ENCODE results near the gene SELPLG. TPM values are rescaled to one million over a fixed set of nuclear protein-coding genes. Genes with fewer than 3 reads are reported as not detected.

SELPLG gene
- total RNA-seq, 4 donors from 2014 or later, result 1.3 to 5.6 (median 3.0) TPM

GRCh38 chr12:108599948-108600701 is 33.6 kb downstream of the SELPLG start:
- no peaks in the 10 kb centered on the region for H3K36me3 ChIP-seq
- no peak overlapping the region for H3K4me3 ChIP-seq
- H3K27ac ChIP-seq, result no peak overlapping the region
- TF ChIP-seq, protein P1, sequence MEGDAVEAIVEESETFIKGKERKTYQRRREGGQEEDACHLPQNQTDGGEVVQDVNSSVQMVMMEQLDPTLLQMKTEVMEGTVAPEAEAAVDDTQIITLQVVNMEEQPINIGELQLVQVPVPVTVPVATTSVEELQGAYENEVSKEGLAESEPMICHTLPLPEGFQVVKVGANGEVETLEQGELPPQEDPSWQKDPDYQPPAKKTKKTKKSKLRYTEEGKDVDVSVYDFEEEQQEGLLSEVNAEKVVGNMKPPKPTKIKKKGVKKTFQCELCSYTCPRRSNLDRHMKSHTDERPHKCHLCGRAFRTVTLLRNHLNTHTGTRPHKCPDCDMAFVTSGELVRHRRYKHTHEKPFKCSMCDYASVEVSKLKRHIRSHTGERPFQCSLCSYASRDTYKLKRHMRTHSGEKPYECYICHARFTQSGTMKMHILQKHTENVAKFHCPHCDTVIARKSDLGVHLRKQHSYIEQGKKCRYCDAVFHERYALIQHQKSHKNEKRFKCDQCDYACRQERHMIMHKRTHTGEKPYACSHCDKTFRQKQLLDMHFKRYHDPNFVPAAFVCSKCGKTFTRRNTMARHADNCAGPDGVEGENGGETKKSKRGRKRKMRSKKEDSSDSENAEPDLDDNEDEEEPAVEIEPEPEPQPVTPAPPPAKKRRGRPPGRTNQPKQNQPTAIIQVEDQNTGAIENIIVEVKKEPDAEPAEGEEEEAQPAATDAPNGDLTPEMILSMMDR (IDR thresholded peaks at IDR 0.05), result no peak
- TF ChIP-seq EP300 (IDR thresholded peaks at IDR 0.05), result no peak
- TF ChIP-seq POLR2AphosphoS5 (IDR thresholded peaks at IDR 0.05), result no peak
- no peak for TF ChIP-seq POLR2A (IDR thresholded peaks at IDR 0.05)
- H3K9me3 ChIP-seq, result no peaks in the 10 kb centered on the region
- H3K27me3 ChIP-seq, result no peaks in the 10 kb centered on the region
- peaks cover 9% of the 10 kb centered on the region for H3K4me1 ChIP-seq
- no peak for DNase-seq (ENCODE audit: low spot score in 2 of 2)
- WGBS, result 91% methylated on average over 9 of the region's 10 CpGs

- DNase-seq (ENCODE audit: low spot score in 2 of 2), result no peak
- H3K27ac ChIP-seq, result no peak overlapping the region
- no peaks in the 10 kb centered on the region for H3K27me3 ChIP-seq
- no peaks in the 10 kb centered on the region for H3K9me3 ChIP-seq
- TF ChIP-seq, protein P1 (IDR thresholded peaks at IDR 0.05), result no peak
- TF ChIP-seq POLR2A (IDR thresholded peaks at IDR 0.05), result no peak
- no peak for TF ChIP-seq EP300 (IDR thresholded peaks at IDR 0.05)
- TF ChIP-seq POLR2AphosphoS5 (IDR thresholded peaks at IDR 0.05), result no peak
- peaks cover 9% of the 10 kb centered on the region for H3K4me1 ChIP-seq
- no peak overlapping the region for H3K4me3 ChIP-seq
- no peaks in the 10 kb centered on the region for H3K36me3 ChIP-seq
- 89% methylated on average over 1 of the region's 6 CpGs for WGBS
Observed at GRCh38 chr12:108599541-108599940, 34.2 kb downstream of the SELPLG start.

- no peak for DNase-seq (ENCODE audit: low spot score in 2 of 2)
- Histone ChIP-seq H3K27me3 (no peaks in the 10 kb centered on the region), H3K36me3 (no peaks in the 10 kb centered on the region), H3K4me1 (peaks cover 9% of the 10 kb centered on the region), H3K4me3 (no peak overlapping the region), H3K27ac (no peak overlapping the region), H3K9me3 (no peaks in the 10 kb centered on the region)
- 82% methylated on average over 11 of the region's 11 CpGs for WGBS
- TF ChIP-seq EP300 (IDR thresholded peaks at IDR 0.05) (no peak), POLR2A (IDR thresholded peaks at IDR 0.05) (no peak), POLR2AphosphoS5 (IDR thresholded peaks at IDR 0.05) (no peak)
- TF ChIP-seq, protein P1 (IDR thresholded peaks at IDR 0.05), result no peak
Observed at GRCh38 chr12:108598553-108599250, 35.0 kb downstream of the SELPLG start.

DNA sequence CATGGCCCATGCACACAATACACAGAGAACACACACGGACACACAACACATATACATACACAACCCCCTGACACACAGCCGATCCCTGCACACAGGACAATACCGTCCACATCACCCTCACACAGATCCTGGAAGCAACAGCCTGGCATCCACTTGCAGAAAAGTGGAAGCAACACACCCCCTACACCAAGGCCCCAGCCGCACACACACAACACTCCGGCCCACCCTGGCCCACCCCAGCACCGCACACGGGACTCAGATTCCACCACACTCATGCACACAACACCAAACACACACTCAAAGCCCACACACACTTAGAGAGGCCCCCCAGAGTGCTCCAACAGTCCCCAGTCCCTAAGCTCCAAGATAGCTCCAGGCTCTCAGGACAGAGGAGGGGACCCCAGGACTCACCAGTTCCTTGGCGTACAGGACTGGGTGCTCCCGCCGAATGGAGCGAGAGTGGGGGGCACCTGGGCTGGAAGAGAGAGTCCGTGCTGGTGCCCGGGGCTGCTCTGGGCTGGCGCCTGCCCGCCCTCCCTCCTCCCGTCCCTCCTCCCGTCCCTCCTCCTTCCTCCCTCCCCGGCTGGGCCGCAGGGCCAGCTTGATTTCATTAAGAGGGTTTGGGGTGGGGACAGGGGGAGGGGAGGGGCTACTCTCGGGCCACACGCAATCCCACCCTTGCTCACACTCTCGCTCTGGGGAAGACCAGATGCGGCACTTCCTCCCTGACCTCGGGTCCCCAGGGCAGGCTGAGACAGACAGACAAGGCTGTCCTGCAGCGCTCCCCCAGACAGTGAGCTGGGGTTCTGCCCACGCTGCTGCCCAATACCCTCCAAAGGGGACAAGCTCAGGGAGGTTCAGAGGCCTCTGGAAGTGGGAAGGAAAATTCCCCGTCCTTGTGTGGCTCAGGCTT is 35.9 kb downstream of the SELPLG start, which contains the start of gene TMEM119:
Gene TMEM119, minus strand, starts transcription at position 526 of the 913 bp plus-strand sequence. CDS start 5,701 bp downstream, outside the sequence.
- peak within 1 kb of the TSS; percentile 11 for H3K27ac ChIP-seq
- peak; percentile 76 to 86 for DNase-seq (ENCODE audit: low spot score in 2 of 2)
- H3K4me1 ChIP-seq, result peaks cover 9% of the 10 kb centered on the region
- WGBS, result 66% methylated on average over 10 of the region's 27 CpGs
- TF ChIP-seq, protein P1 (IDR thresholded peaks at IDR 0.05), result no peak
- TF ChIP-seq POLR2AphosphoS5 (IDR thresholded peaks at IDR 0.05) (no peak), POLR2A (IDR thresholded peaks at IDR 0.05) (no peak), EP300 (IDR thresholded peaks at IDR 0.05) (no peak)
- H3K9me3 ChIP-seq, result no peaks in the 10 kb centered on the region
- no peaks in the 10 kb centered on the region for H3K27me3 ChIP-seq
- H3K4me3 ChIP-seq, result peak within 1 kb of the TSS; percentile 41
- H3K36me3 ChIP-seq, result no peaks in the 10 kb centered on the region
